BLaER1 treated with 17β-estradiol and CSF1 and Interleukin-3, amounts not matched to agents 10 nM and 100 nM (cell line): ENCODE results near the gene SERPINE2.
A peak's percentile ranks its signal among the peaks of the same experiment; 100 is the strongest.
"Not testable (repeated sequence)": the region's sequence is repeated elsewhere in the genome, so short reads cannot be mapped to it uniquely, and the experiment has no call there.

Experiments
- H3K27ac ChIP-seq, 11 experiments: shearing (Covaris generic); formaldehyde crosslinking; 2 replicates each; pipeline ENCODE4 v1.8.1; 2022
- H3K27me3 ChIP-seq, 11 experiments: shearing (Covaris generic); formaldehyde crosslinking; 2 replicates each; pipeline ENCODE4 v1.8.1; 2022
- H3K36me3 ChIP-seq, 11 experiments: shearing (Covaris generic); formaldehyde crosslinking; 2 replicates each; pipeline ENCODE4 v1.8.1; 2022
- H3K4me1 ChIP-seq, 10 experiments: shearing (Covaris generic); formaldehyde crosslinking; 2 replicates each; pipeline ENCODE4 v1.8.1; 2022
- H3K4me2 ChIP-seq, 11 experiments: shearing (Covaris generic); formaldehyde crosslinking; 2 replicates each; pipeline ENCODE4 v1.8.1; 2022
- H3K4me3 ChIP-seq, 10 experiments: shearing (Covaris generic); formaldehyde crosslinking; 2 replicates each; pipeline ENCODE4 v1.8.1; 2022
- H3K9ac ChIP-seq, 11 experiments: shearing (Covaris generic); formaldehyde crosslinking; 2 replicates each; pipeline ENCODE4 v1.8.1; 2022
- H3K9me3 ChIP-seq, 11 experiments: shearing (Covaris generic); formaldehyde crosslinking; replicated peaks in 1 of 11; 2 replicates each; pipeline ENCODE4 v1.8.1; 2022
- H4K20me1 ChIP-seq, 11 experiments: shearing (Covaris generic); formaldehyde crosslinking; 2 replicates each; pipeline ENCODE4 v1.8.1; 2022
- Cebpa-rat ChIP-seq, 11 experiments: shearing (Covaris generic); IDR thresholded peaks; 2 replicates each; pipeline ENCODE4 v1.8.1; 2022

The SERPINE2 gene

GRCh38 chr2:224011837-224012236, 27.2 kb downstream of the SERPINE2 start:
- Histone ChIP-seq H3K9ac (no peak overlapping the region), H3K27me3 (no peaks in the 10 kb centered on the region), H3K4me3 (no peak overlapping the region), H3K4me2 (no peak overlapping the region), H3K36me3 (no peaks in the 10 kb centered on the region), H3K27ac (no peak overlapping the region), H3K4me1 (peaks cover 0 to 19% (median 7%) of the 10 kb centered on the region in 10 experiments; a peak in 12 of 20 replicates), H4K20me1 (peaks cover 0 to 7% (median 0%) of the 10 kb centered on the region in 11 experiments; a peak in 1 of 22 replicates), H3K9me3 (peaks cover 0 to 4% (median 0%) of the 10 kb centered on the region in 11 experiments; a peak in 1 of 22 replicates)
- TF ChIP-seq Cebpa-rat (IDR thresholded peaks at IDR 0.05), result no peak

DNA sequence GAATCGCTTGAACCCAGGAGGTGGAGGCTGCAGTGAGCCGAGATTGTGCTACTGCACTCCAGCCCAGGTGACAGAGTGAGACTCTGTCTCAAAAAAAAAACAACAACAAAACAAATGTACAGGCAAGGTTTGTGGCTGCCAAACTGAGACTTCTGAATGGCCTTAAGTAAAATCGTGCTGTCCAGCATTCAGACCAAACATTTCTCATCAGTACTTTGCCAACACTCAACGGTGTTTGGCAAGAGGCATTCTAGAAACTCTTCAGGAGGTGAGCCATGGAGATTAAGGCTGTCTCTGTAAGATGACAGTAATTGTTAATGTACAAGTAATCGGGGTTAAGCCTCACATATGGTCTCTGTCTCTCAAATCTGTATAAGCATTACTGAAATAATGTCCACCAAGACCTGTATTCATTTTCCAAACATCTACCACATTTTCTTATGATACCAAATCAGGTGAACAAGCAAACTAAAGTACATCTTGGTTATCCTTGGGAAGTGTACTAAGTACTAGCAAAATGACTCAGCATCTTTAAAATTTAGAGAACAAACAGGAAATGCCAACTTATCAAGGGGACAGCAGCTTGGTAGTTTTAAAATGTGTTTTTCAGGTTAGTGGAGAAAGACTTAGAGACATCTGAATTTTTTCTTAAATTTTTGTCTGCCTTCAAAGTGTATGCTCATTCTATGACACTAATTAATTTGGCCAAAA, 29.3 kb downstream of the SERPINE2 start:
- Histone ChIP-seq H3K9ac (no peak overlapping the region), H3K4me2 (peak overlapping the region in 6 of 11 experiments; percentile 1 to 35 (median 15); a peak in 6 of 22 replicates), H4K20me1 (peaks cover 0 to 7% (median 0%) of the 10 kb centered on the region in 11 experiments; a peak in 1 of 22 replicates)

GRCh38 chr2:224008702-224009261, 30.3 kb downstream of the SERPINE2 start:
- TF ChIP-seq Cebpa-rat (IDR thresholded peaks at IDR 0.05), result no peak
- Histone ChIP-seq H3K4me2 (no peak overlapping the region), H3K9me3 (peaks cover 0 to 4% (median 0%) of the 10 kb centered on the region in 11 experiments; a peak in 1 of 22 replicates), H3K27me3 (no peaks in the 10 kb centered on the region), H3K27ac (peak overlapping the region in 1 of 11 experiments; percentile 41; a peak in 1 of 22 replicates), H3K9ac (no peak overlapping the region), H3K4me3 (no peak overlapping the region), H4K20me1 (peaks cover 0 to 7% (median 0%) of the 10 kb centered on the region in 11 experiments; a peak in 2 of 22 replicates), H3K36me3 (no peaks in the 10 kb centered on the region), H3K4me1 (peaks cover 0 to 15% (median 7%) of the 10 kb centered on the region in 10 experiments; a peak in 9 of 20 replicates)

More for the DNA sequence above, 29.3 kb downstream of the SERPINE2 start:
- H3K4me1 ChIP-seq, result peaks cover 0 to 15% (median 7%) of the 10 kb centered on the region in 10 experiments; a peak in 10 of 20 replicates
- peaks cover 0 to 4% (median 0%) of the 10 kb centered on the region in 11 experiments; a peak in 1 of 22 replicates for H3K9me3 ChIP-seq
- no peaks in the 10 kb centered on the region for H3K36me3 ChIP-seq
- peak overlapping the region in 3 of 11 experiments; percentile 4 to 47 (median 41); a peak in 3 of 22 replicates for H3K27ac ChIP-seq
- no peak for TF ChIP-seq Cebpa-rat (IDR thresholded peaks at IDR 0.05)
- H3K27me3 ChIP-seq, result no peaks in the 10 kb centered on the region
- H3K4me3 ChIP-seq, result no peak overlapping the region

DNA sequence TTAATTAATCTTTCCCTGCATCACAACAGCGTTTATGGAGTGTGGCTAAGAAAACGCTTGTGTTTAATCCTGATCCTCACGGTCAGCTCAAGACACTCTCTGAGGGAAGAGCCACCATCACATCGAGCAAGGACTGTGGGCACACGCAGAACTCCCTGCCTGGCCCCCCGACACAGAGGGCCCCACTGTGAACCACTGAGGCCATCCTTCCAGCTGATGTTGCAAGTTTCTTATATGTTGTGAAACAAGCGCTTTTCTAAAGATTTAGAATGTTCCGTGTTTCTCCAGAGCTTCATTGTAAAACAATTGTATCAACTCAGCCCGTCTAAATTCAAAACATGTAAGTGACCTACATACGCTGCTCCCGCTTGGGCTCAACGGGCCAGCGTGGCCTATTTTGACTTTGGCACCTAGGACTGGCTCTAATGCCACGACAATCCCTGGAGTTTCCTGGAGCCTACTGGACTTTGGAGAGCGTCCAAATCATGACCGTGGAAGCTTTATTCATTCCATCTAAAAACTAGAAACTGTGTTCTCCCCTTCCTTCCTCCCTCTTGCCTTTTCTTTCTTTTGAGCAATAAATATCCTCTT, 34.9 kb downstream of the SERPINE2 start:
- Histone ChIP-seq H3K9me3 (peaks cover 0 to 11% (median 0%) of the 10 kb centered on the region in 11 experiments; a peak in 6 of 22 replicates), H3K4me2 (no peak overlapping the region), H3K27me3 (no peaks in the 10 kb centered on the region), H4K20me1 (peaks cover 0 to 6% (median 0%) of the 10 kb centered on the region in 11 experiments; a peak in 2 of 22 replicates), H3K4me3 (no peak overlapping the region), H3K4me1 (peaks cover 0 to under 1% (median 0%) of the 10 kb centered on the region in 10 experiments; a peak in 2 of 20 replicates), H3K36me3 (peaks cover 0 to 25% (median 12%) of the 10 kb centered on the region in 11 experiments; a peak in 17 of 22 replicates), H3K9ac (no peak overlapping the region), H3K27ac (no peak overlapping the region)
- TF ChIP-seq Cebpa-rat (IDR thresholded peaks at IDR 0.05), result no peak

- H3K27me3 ChIP-seq, H3K27ac ChIP-seq, H3K4me3 ChIP-seq, H3K9ac ChIP-seq, H4K20me1 ChIP-seq, H3K4me2 ChIP-seq, H3K4me1 ChIP-seq: not testable (repeated sequence)
- peaks cover 0 to 40% (median 15%) of the 10 kb centered on the region in 11 experiments; a peak in 17 of 22 replicates for H3K36me3 ChIP-seq
- H3K9me3 ChIP-seq, result peaks cover 0 to 11% (median 0%) of the 10 kb centered on the region in 11 experiments; a peak in 6 of 22 replicates
These were observed 38.4 kb downstream of the SERPINE2 start for GRCh38 chr2:224000662-224001061.

DNA sequence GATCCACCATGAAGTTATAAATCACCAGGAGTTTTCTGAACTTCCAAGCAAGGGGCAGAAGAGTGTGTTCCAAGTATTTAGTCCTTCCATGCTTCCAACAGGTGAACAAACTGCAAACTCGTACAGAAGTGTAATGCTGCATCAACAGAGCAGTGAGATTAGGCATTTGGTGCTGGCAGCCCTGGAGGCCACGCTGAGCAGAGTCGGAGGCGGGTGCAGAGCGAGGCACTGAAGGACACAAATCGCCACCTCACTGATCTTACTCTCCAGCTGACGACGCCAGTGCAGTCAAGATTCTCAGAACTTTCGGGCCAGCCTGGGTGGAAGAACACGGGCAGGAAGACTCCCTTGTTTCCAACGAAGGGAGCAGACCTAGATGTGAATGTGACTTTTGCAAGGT, 39.2 kb downstream of the SERPINE2 start:
- Histone ChIP-seq H4K20me1 (no peaks in the 10 kb centered on the region; a peak in 3 of 22 replicates), H3K36me3 (peaks cover 0 to 40% (median 15%) of the 10 kb centered on the region in 11 experiments; a peak in 17 of 22 replicates), H3K4me3 (no peak overlapping the region), H3K4me2 (no peak overlapping the region), H3K27me3 (no peaks in the 10 kb centered on the region; a peak in 1 of 22 replicates), H3K9me3 (peaks cover 0 to 11% (median 0%) of the 10 kb centered on the region in 11 experiments; a peak in 6 of 22 replicates), H3K27ac (no peak overlapping the region), H3K9ac (no peak overlapping the region), H3K4me1 (peaks cover 0 to 6% (median 0%) of the 10 kb centered on the region in 10 experiments; a peak in 1 of 20 replicates)
- no peak for TF ChIP-seq Cebpa-rat (IDR thresholded peaks at IDR 0.05)

- H3K36me3 ChIP-seq, result peaks cover 0 to 40% (median 15%) of the 10 kb centered on the region in 11 experiments; a peak in 17 of 22 replicates
- H3K4me3 ChIP-seq, result no peak overlapping the region
- no peak overlapping the region for H3K4me2 ChIP-seq
- H3K27ac ChIP-seq, result no peak overlapping the region
- no peak overlapping the region for H3K9ac ChIP-seq
- H4K20me1 ChIP-seq, result no peaks in the 10 kb centered on the region; a peak in 3 of 22 replicates
- H3K9me3 ChIP-seq, result peaks cover 0 to 11% (median 0%) of the 10 kb centered on the region in 11 experiments; a peak in 6 of 22 replicates
- no peak for TF ChIP-seq Cebpa-rat (IDR thresholded peaks at IDR 0.05)
- no peaks in the 10 kb centered on the region; a peak in 1 of 22 replicates for H3K27me3 ChIP-seq
- H3K4me1 ChIP-seq, result peaks cover 0 to 6% (median 0%) of the 10 kb centered on the region in 10 experiments; a peak in 1 of 20 replicates
These were observed 40.1 kb downstream of the SERPINE2 start for GRCh38 chr2:223998948-223999347.

DNA sequence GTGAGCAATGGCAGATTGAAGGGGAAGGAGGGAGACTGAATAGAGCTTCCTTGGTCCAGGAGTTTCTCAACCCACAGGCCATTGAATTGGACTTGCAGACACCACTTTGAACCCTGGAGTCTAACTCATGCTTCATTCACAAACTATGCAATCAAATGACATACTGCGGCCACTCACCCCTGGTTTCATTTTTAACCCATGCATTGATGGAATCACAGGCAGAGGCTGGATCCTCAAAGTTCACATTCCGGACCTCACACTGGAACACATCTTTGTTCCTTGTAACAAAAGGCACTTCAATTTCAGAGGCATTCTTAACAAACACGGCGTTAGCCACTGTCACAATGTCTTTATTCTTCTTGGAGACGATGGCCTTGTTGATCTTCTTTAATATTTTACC, 41.1 kb downstream of the SERPINE2 start:
- H3K27ac ChIP-seq, result no peak overlapping the region
- H3K36me3 ChIP-seq, result peaks cover 0 to 40% (median 15%) of the 10 kb centered on the region in 11 experiments; a peak in 17 of 22 replicates
- H3K4me2 ChIP-seq, result no peak overlapping the region
- H3K9me3 ChIP-seq, result peaks cover 0 to 11% (median 0%) of the 10 kb centered on the region in 11 experiments; a peak in 6 of 22 replicates
- 0 out of 20 replicates have a peak, but pooled peaks cover 0 to 6% (median 0%) of the 10 kb centered on the region in 10 experiments for H3K4me1 ChIP-seq
- H3K27me3 ChIP-seq, result no peaks in the 10 kb centered on the region; a peak in 1 of 22 replicates
- H4K20me1 ChIP-seq, result no peaks in the 10 kb centered on the region; a peak in 2 of 22 replicates
- no peak overlapping the region for H3K9ac ChIP-seq
- TF ChIP-seq Cebpa-rat (IDR thresholded peaks at IDR 0.05), result no peak
- H3K4me3 ChIP-seq, result no peak overlapping the region
